Measurements from ENCODE around the gene KLRC3.
"Not testable (repeated sequence)": the region's sequence is repeated elsewhere in the genome, so short reads cannot be mapped to it uniquely, and the experiment has no call there.

KLRC3 gene

GRCh38 chr12:10404798-10405197 lies 15.6 kb downstream of the KLRC3 start:
- Histone ChIP-seq H3K36me3 (ENCODE audit: insufficient read depth, low read length) (no peaks in the 10 kb centered on the region), H3K79me2 (ENCODE audit: control insufficient read depth, insufficient read depth, low read length, unreplicated experiment) (no peaks in the 10 kb centered on the region), H3K27ac (ENCODE audit: low read depth, low read length) (no peak overlapping the region), H3K4me3 (ENCODE audit: low read depth, low read length) (no peak overlapping the region), H3K4me1 (ENCODE audit: control insufficient read depth, insufficient read depth, low read length, unreplicated experiment) (no peaks in the 10 kb centered on the region), H3K27me3 (ENCODE audit: insufficient read depth, low read length) (no peaks in the 10 kb centered on the region), H2AFZ (ENCODE audit: low read length, unreplicated experiment) (no peak overlapping the region)

- Histone ChIP-seq H3K79me2 (ENCODE audit: control insufficient read depth, insufficient read depth, low read length, unreplicated experiment) (no peaks in the 10 kb centered on the region), H3K36me3 (ENCODE audit: insufficient read depth, low read length) (no peaks in the 10 kb centered on the region), H3K4me1 (ENCODE audit: control insufficient read depth, insufficient read depth, low read length, unreplicated experiment) (peaks cover under 1% of the 10 kb centered on the region), H3K27me3 (ENCODE audit: insufficient read depth, low read length) (no peaks in the 10 kb centered on the region), H3K27ac (ENCODE audit: low read depth, low read length) (no peak overlapping the region), H2AFZ (ENCODE audit: low read length, unreplicated experiment) (no peak overlapping the region), H3K4me3 (ENCODE audit: low read depth, low read length) (no peak overlapping the region)
Measured at GRCh38 chr12:10400829-10401228, 19.6 kb downstream of the KLRC3 start.

GRCh38 chr12:10398168-10398567 lies 22.2 kb downstream of the KLRC3 start:
- no peak overlapping the region for H2AFZ ChIP-seq (ENCODE audit: low read length, unreplicated experiment)
- H3K4me1 ChIP-seq (ENCODE audit: control insufficient read depth, insufficient read depth, low read length, unreplicated experiment): peaks cover 11% of the 10 kb centered on the region
- no peaks in the 10 kb centered on the region for H3K36me3 ChIP-seq (ENCODE audit: insufficient read depth, low read length)
- H3K4me3 ChIP-seq (ENCODE audit: low read depth, low read length): no peak overlapping the region
- no peaks in the 10 kb centered on the region for H3K79me2 ChIP-seq (ENCODE audit: control insufficient read depth, insufficient read depth, low read length, unreplicated experiment)
- H3K27me3 ChIP-seq (ENCODE audit: insufficient read depth, low read length): no peaks in the 10 kb centered on the region
- H3K27ac ChIP-seq (ENCODE audit: low read depth, low read length): no peak overlapping the region

GRCh38 chr12:10397296-10397695 lies 23.1 kb downstream of the KLRC3 start:
- no peak overlapping the region for H3K27ac ChIP-seq (ENCODE audit: low read depth, low read length)
- no peak overlapping the region for H3K4me3 ChIP-seq (ENCODE audit: low read depth, low read length)
- no peak overlapping the region for H2AFZ ChIP-seq (ENCODE audit: low read length, unreplicated experiment)
- no peaks in the 10 kb centered on the region for H3K79me2 ChIP-seq (ENCODE audit: control insufficient read depth, insufficient read depth, low read length, unreplicated experiment)
- no peaks in the 10 kb centered on the region for H3K36me3 ChIP-seq (ENCODE audit: insufficient read depth, low read length)
- H3K27me3 ChIP-seq (ENCODE audit: insufficient read depth, low read length): no peaks in the 10 kb centered on the region
- peaks cover 19% of the 10 kb centered on the region for H3K4me1 ChIP-seq (ENCODE audit: control insufficient read depth, insufficient read depth, low read length, unreplicated experiment)

- H3K4me1 ChIP-seq (ENCODE audit: control insufficient read depth, insufficient read depth, low read length, unreplicated experiment): peaks cover 27% of the 10 kb centered on the region
- H3K79me2 ChIP-seq (ENCODE audit: control insufficient read depth, insufficient read depth, low read length, unreplicated experiment); H3K27me3 ChIP-seq (ENCODE audit: insufficient read depth, low read length); H3K36me3 ChIP-seq (ENCODE audit: insufficient read depth, low read length); H2AFZ ChIP-seq (ENCODE audit: low read length, unreplicated experiment); H3K4me3 ChIP-seq (ENCODE audit: low read depth, low read length): not testable (repeated sequence)
- peak overlapping the region; percentile 63; the same call in 1 of the 2 replicates for H3K27ac ChIP-seq (ENCODE audit: low read depth, low read length)
Measured at GRCh38 chr12:10396176-10396575, 24.2 kb downstream of the KLRC3 start.

- H3K27ac ChIP-seq (ENCODE audit: low read depth, low read length): peak overlapping the region; percentile 63
- H3K4me3 ChIP-seq (ENCODE audit: low read depth, low read length): 0 out of 2 replicates have a peak overlapping the region, but pooled peaks have one; percentile 8
- no peaks in the 10 kb centered on the region for H3K79me2 ChIP-seq (ENCODE audit: control insufficient read depth, insufficient read depth, low read length, unreplicated experiment)
- H3K27me3 ChIP-seq (ENCODE audit: insufficient read depth, low read length): no peaks in the 10 kb centered on the region
- no peaks in the 10 kb centered on the region for H3K36me3 ChIP-seq (ENCODE audit: insufficient read depth, low read length)
- peak overlapping the region; percentile 57 for H2AFZ ChIP-seq (ENCODE audit: low read length, unreplicated experiment)
- H3K4me1 ChIP-seq (ENCODE audit: control insufficient read depth, insufficient read depth, low read length, unreplicated experiment): peaks cover 27% of the 10 kb centered on the region
Measured at GRCh38 chr12:10395390-10395998, 24.9 kb downstream of the KLRC3 start.

GRCh38 chr12:10394531-10395152 lies 25.8 kb downstream of the KLRC3 start:
- not testable (repeated sequence) for H3K27ac ChIP-seq (ENCODE audit: low read depth, low read length); H3K4me3 ChIP-seq (ENCODE audit: low read depth, low read length); H3K27me3 ChIP-seq (ENCODE audit: insufficient read depth, low read length); H2AFZ ChIP-seq (ENCODE audit: low read length, unreplicated experiment); H3K79me2 ChIP-seq (ENCODE audit: control insufficient read depth, insufficient read depth, low read length, unreplicated experiment); H3K36me3 ChIP-seq (ENCODE audit: insufficient read depth, low read length)
- peaks cover 27% of the 10 kb centered on the region for H3K4me1 ChIP-seq (ENCODE audit: control insufficient read depth, insufficient read depth, low read length, unreplicated experiment)

- no peak overlapping the region for H3K4me3 ChIP-seq (ENCODE audit: low read depth, low read length)
- no peak overlapping the region for H3K27ac ChIP-seq (ENCODE audit: low read depth, low read length)
- no peaks in the 10 kb centered on the region for H3K79me2 ChIP-seq (ENCODE audit: control insufficient read depth, insufficient read depth, low read length, unreplicated experiment)
- H2AFZ ChIP-seq (ENCODE audit: low read length, unreplicated experiment): no peak overlapping the region
- H3K4me1 ChIP-seq (ENCODE audit: control insufficient read depth, insufficient read depth, low read length, unreplicated experiment): peaks cover 27% of the 10 kb centered on the region
- H3K36me3 ChIP-seq (ENCODE audit: insufficient read depth, low read length): no peaks in the 10 kb centered on the region
- H3K27me3 ChIP-seq (ENCODE audit: insufficient read depth, low read length): no peaks in the 10 kb centered on the region
Measured at GRCh38 chr12:10393291-10393690, 27.1 kb downstream of the KLRC3 start.

- Histone ChIP-seq H3K36me3 (ENCODE audit: insufficient read depth, low read length) (no peaks in the 10 kb centered on the region), H3K4me3 (ENCODE audit: low read depth, low read length) (no peak overlapping the region), H3K4me1 (ENCODE audit: control insufficient read depth, insufficient read depth, low read length, unreplicated experiment) (peaks cover 27% of the 10 kb centered on the region), H3K27me3 (ENCODE audit: insufficient read depth, low read length) (no peaks in the 10 kb centered on the region), H3K79me2 (ENCODE audit: control insufficient read depth, insufficient read depth, low read length, unreplicated experiment) (no peaks in the 10 kb centered on the region), H2AFZ (ENCODE audit: low read length, unreplicated experiment) (peak overlapping the region; percentile 34), H3K27ac (ENCODE audit: low read depth, low read length) (peak overlapping the region; percentile 57)
Measured at GRCh38 chr12:10392394-10392930, 27.9 kb downstream of the KLRC3 start.

- not testable (repeated sequence) for H3K79me2 ChIP-seq (ENCODE audit: control insufficient read depth, insufficient read depth, low read length, unreplicated experiment); H3K27ac ChIP-seq (ENCODE audit: low read depth, low read length); H3K27me3 ChIP-seq (ENCODE audit: insufficient read depth, low read length); H3K36me3 ChIP-seq (ENCODE audit: insufficient read depth, low read length); H2AFZ ChIP-seq (ENCODE audit: low read length, unreplicated experiment); H3K4me3 ChIP-seq (ENCODE audit: low read depth, low read length)
- peaks cover 38% of the 10 kb centered on the region for H3K4me1 ChIP-seq (ENCODE audit: control insufficient read depth, insufficient read depth, low read length, unreplicated experiment)
Measured at GRCh38 chr12:10390991-10391390, 29.4 kb downstream of the KLRC3 start.

GRCh38 chr12:10389904-10390303 lies 30.5 kb downstream of the KLRC3 start, which contains the start of gene KLRK1:
Gene KLRK1 (minus strand): TSS chr12:10390041. CDS start chr12:10388810, 1,231 bp downstream.
- Histone ChIP-seq H3K27me3 (ENCODE audit: insufficient read depth, low read length) (no peaks in the 10 kb centered on the region), H3K79me2 (ENCODE audit: control insufficient read depth, insufficient read depth, low read length, unreplicated experiment) (no peaks in the 10 kb centered on the region), H3K4me1 (ENCODE audit: control insufficient read depth, insufficient read depth, low read length, unreplicated experiment) (peaks cover 38% of the 10 kb centered on the region), H3K36me3 (ENCODE audit: insufficient read depth, low read length) (no peaks in the 10 kb centered on the region), H3K27ac (ENCODE audit: low read depth, low read length) (no peak within 1 kb of the TSS), H3K4me3 (ENCODE audit: low read depth, low read length) (no peak within 1 kb of the TSS), H2AFZ (ENCODE audit: low read length, unreplicated experiment) (no peak within 1 kb of the TSS)
